ENCODE results near the gene ZNF668. TPM values are rescaled to one million over a fixed set of nuclear protein-coding genes. Genes with fewer than 3 reads are reported as not detected.

Gene ZNF668
- total RNA-seq, 1 donor: 14.5 TPM

GRCh38 chr16:31073142-31073969 lies 684 bp downstream of the ZNF668 start:
- peak overlapping the region; percentile 98 for H3K4me2 ChIP-seq (ENCODE audit: insufficient read depth, low read length)
- peaks cover 22% of the 10 kb centered on the region for H3K4me1 ChIP-seq (ENCODE audit: insufficient read depth, low read length)
- no peaks in the 10 kb centered on the region for H3K27me3 ChIP-seq (ENCODE audit: insufficient read depth, low read length)
- H2AFZ ChIP-seq (ENCODE audit: low read length): peak overlapping the region; percentile 88
- peak overlapping the region; percentile 93 for H3K27ac ChIP-seq (ENCODE audit: low read depth, low read length)
- H4K20me1 ChIP-seq (ENCODE audit: insufficient read depth, low read length): peaks cover 5% of the 10 kb centered on the region
- H3K9me3 ChIP-seq (ENCODE audit: low read depth, low read length): no peaks in the 10 kb centered on the region
- H3K79me2 ChIP-seq (ENCODE audit: insufficient read depth, low read length): peaks cover 88% of the 10 kb centered on the region
- no peak for TF ChIP-seq CTCF (IDR thresholded peaks at IDR 0.05; ENCODE audit: extremely low read depth, low read depth, low read length)
- H3K4me3 ChIP-seq (ENCODE audit: insufficient read depth, low read length): peak overlapping the region; percentile 94
- DNase-seq (ENCODE audit: insufficient read length, low spot score, missing footprints): peak; percentile 99
- peaks cover 21% of the 10 kb centered on the region for H3K36me3 ChIP-seq (ENCODE audit: insufficient read depth, low read length)

DNA sequence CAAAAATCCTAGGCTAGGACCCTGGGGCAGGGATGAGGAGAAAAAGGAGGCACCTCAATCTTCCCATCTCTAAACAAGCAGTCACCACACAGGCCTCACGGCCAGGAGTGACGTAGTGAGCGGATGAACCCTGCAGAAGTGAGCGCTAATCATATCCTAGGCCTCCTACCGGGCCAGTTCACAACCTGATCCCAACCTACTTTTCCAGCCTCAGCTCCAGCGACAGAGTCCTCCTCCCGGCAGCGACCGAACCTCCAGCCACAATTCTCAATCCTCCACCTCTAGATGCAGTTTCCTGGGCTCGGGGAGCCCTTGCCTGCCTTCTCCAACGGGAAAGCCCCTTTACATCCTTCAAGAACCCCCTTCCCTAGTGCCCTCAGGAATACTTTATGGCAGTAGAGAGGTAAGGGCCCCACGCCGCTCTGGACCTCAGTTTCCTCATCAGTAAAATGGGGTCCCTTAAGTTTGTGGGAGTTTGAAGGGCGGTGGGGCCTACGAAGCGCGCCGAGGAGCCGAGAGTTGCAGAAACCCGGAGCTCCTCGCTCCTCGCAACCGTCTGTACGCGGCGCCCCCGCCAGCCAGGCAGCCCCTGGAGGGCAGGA lies 1.4 kb downstream of the ZNF668 start:
- Histone ChIP-seq H4K20me1 (ENCODE audit: insufficient read depth, low read length) (peaks cover 5% of the 10 kb centered on the region), H3K79me2 (ENCODE audit: insufficient read depth, low read length) (peaks cover 85% of the 10 kb centered on the region), H3K27ac (ENCODE audit: low read depth, low read length) (peak overlapping the region; percentile 93), H3K4me3 (ENCODE audit: insufficient read depth, low read length) (peak overlapping the region; percentile 94), H3K4me2 (ENCODE audit: insufficient read depth, low read length) (peak overlapping the region; percentile 98), H3K27me3 (ENCODE audit: insufficient read depth, low read length) (no peaks in the 10 kb centered on the region), H3K36me3 (ENCODE audit: insufficient read depth, low read length) (peaks cover 15% of the 10 kb centered on the region), H3K4me1 (ENCODE audit: insufficient read depth, low read length) (peaks cover 22% of the 10 kb centered on the region), H3K9me3 (ENCODE audit: low read depth, low read length) (no peaks in the 10 kb centered on the region), H2AFZ (ENCODE audit: low read length) (peak overlapping the region; percentile 88)
- no peak for TF ChIP-seq CTCF (IDR thresholded peaks at IDR 0.05; ENCODE audit: extremely low read depth, low read depth, low read length)
- DNase-seq (ENCODE audit: insufficient read length, low spot score, missing footprints): peak; percentile 96

GRCh38 chr16:31071861-31072260 lies 2.2 kb downstream of the ZNF668 start:
- Histone ChIP-seq H4K20me1 (ENCODE audit: insufficient read depth, low read length) (peaks cover 3% of the 10 kb centered on the region), H3K36me3 (ENCODE audit: insufficient read depth, low read length) (peaks cover 7% of the 10 kb centered on the region), H2AFZ (ENCODE audit: low read length) (no peak overlapping the region), H3K27ac (ENCODE audit: low read depth, low read length) (peak overlapping the region; percentile 93), H3K27me3 (ENCODE audit: insufficient read depth, low read length) (no peaks in the 10 kb centered on the region), H3K4me2 (ENCODE audit: insufficient read depth, low read length) (peak overlapping the region; percentile 98), H3K4me1 (ENCODE audit: insufficient read depth, low read length) (peaks cover 22% of the 10 kb centered on the region), H3K4me3 (ENCODE audit: insufficient read depth, low read length) (peak overlapping the region; percentile 94), H3K9me3 (ENCODE audit: low read depth, low read length) (no peaks in the 10 kb centered on the region), H3K79me2 (ENCODE audit: insufficient read depth, low read length) (peaks cover 84% of the 10 kb centered on the region)
- no peak for TF ChIP-seq CTCF (IDR thresholded peaks at IDR 0.05; ENCODE audit: extremely low read depth, low read depth, low read length)
- DNase-seq (ENCODE audit: insufficient read length, low spot score, missing footprints): peak; percentile 97

GRCh38 chr16:31067342-31067741 lies 6.7 kb downstream of the ZNF668 start:
- Histone ChIP-seq H3K4me2 (ENCODE audit: insufficient read depth, low read length) (no peak overlapping the region), H2AFZ (ENCODE audit: low read length) (no peak overlapping the region), H3K4me1 (ENCODE audit: insufficient read depth, low read length) (peaks cover 24% of the 10 kb centered on the region), H3K79me2 (ENCODE audit: insufficient read depth, low read length) (peaks cover 77% of the 10 kb centered on the region), H3K9me3 (ENCODE audit: low read depth, low read length) (no peaks in the 10 kb centered on the region), H3K36me3 (ENCODE audit: insufficient read depth, low read length) (peaks cover 8% of the 10 kb centered on the region), H4K20me1 (ENCODE audit: insufficient read depth, low read length) (no peaks in the 10 kb centered on the region), H3K27me3 (ENCODE audit: insufficient read depth, low read length) (no peaks in the 10 kb centered on the region), H3K4me3 (ENCODE audit: insufficient read depth, low read length) (no peak overlapping the region), H3K27ac (ENCODE audit: low read depth, low read length) (no peak overlapping the region)
- TF ChIP-seq CTCF (IDR thresholded peaks at IDR 0.05; ENCODE audit: extremely low read depth, low read depth, low read length): no peak
- peak; percentile 54 for DNase-seq (ENCODE audit: insufficient read length, low spot score, missing footprints)

All from osteoblast (primary cell).